GM13976 (cell line): ENCODE measurements around the gene MYO5B.

Source experiments
- DNase-seq: peaks from one replicate; pipeline ENCODE4 v3.0.0; 2012; ENCODE audit warnings: low spot score
- CTCF ChIP-seq: IDR thresholded peaks from 2 replicates; pipeline ENCODE4 v1.5.1; 2012; ENCODE audit warnings: borderline replicate concordance, mild to moderate bottlenecking; ENCODE audit not compliant: insufficient read depth; ENCODE audit errors: extremely low read depth, missing control alignments, control extremely low read depth
- in situ Hi-C: fragments of 300-500 bp; cut with MboI; formaldehyde crosslinking; loops from one replicate; pipeline ENCODE4 v1.12.0; 2022; ENCODE audit warnings: low sequenced_read_pairs, mixed read lengths, inconsistent platforms; ENCODE audit not compliant: unreplicated experiment

The MYO5B gene

GRCh38 chr18:49856496-49856895 is 338.5 kb downstream of the MYO5B start:
- DNase-seq: no peak
- in situ Hi-C loops: loop anchor here (10.0 to 25.0 kb wide), 2 partner anchors 342 to 1169 kb away; no protein-coding TSS in a partner anchor
- no peak for TF ChIP-seq CTCF

- in situ Hi-C loops: loop anchor here (10.0 to 25.0 kb wide), 2 partner anchors 341 to 1169 kb away; no protein-coding TSS in a partner anchor
- DNase-seq: no peak
- TF ChIP-seq CTCF: no peak
Measured at GRCh38 chr18:49855711-49856415, 339.1 kb downstream of the MYO5B start.

- no peak for DNase-seq
- TF ChIP-seq CTCF: no peak
- in situ Hi-C loops: loop anchor here (10.0 to 25.0 kb wide), 2 partner anchors 340 to 1167 kb away; no protein-coding TSS in a partner anchor
Measured at GRCh38 chr18:49854681-49855080, 340.3 kb downstream of the MYO5B start.

- no peak for TF ChIP-seq CTCF
- in situ Hi-C loops: loop anchor here (10.0 to 25.0 kb wide), 2 partner anchors 339 to 1166 kb away; no protein-coding TSS in a partner anchor
- DNase-seq: no peak
Measured at GRCh38 chr18:49853436-49853835, 341.5 kb downstream of the MYO5B start.

GRCh38 chr18:49853011-49853410 is 341.9 kb downstream of the MYO5B start:
- in situ Hi-C loops: loop anchor here (10.0 to 25.0 kb wide), 2 partner anchors 338 to 1166 kb away; no protein-coding TSS in a partner anchor
- no peak for TF ChIP-seq CTCF
- no peak for DNase-seq

- TF ChIP-seq CTCF: no peak
- no peak for DNase-seq
- in situ Hi-C loops: loop anchor here (10.0 to 25.0 kb wide), 2 partner anchors 337 to 1164 kb away; no protein-coding TSS in a partner anchor
Measured at GRCh38 chr18:49851624-49852023, 343.3 kb downstream of the MYO5B start.

GRCh38 chr18:49850636-49851035 is 344.3 kb downstream of the MYO5B start:
- TF ChIP-seq CTCF: no peak
- in situ Hi-C loops: loop anchor here (10.0 to 25.0 kb wide), 2 partner anchors 336 to 1163 kb away; no protein-coding TSS in a partner anchor
- DNase-seq: no peak
